NCI-H1105 (cell line): Measurements from ENCODE around the gene DDIT3.
A peak's percentile ranks its signal among the peaks of the same experiment; 100 is the strongest.

Source experiments
- DNase-seq: peaks from one replicate; lab custom pipeline; 2025; lab: John Stamatoyannopoulos, UW

Gene DDIT3

GRCh38 chr12:57547288-57548012 is 27.1 kb upstream of the DDIT3 start:
- DNase-seq: no peak

DNA sequence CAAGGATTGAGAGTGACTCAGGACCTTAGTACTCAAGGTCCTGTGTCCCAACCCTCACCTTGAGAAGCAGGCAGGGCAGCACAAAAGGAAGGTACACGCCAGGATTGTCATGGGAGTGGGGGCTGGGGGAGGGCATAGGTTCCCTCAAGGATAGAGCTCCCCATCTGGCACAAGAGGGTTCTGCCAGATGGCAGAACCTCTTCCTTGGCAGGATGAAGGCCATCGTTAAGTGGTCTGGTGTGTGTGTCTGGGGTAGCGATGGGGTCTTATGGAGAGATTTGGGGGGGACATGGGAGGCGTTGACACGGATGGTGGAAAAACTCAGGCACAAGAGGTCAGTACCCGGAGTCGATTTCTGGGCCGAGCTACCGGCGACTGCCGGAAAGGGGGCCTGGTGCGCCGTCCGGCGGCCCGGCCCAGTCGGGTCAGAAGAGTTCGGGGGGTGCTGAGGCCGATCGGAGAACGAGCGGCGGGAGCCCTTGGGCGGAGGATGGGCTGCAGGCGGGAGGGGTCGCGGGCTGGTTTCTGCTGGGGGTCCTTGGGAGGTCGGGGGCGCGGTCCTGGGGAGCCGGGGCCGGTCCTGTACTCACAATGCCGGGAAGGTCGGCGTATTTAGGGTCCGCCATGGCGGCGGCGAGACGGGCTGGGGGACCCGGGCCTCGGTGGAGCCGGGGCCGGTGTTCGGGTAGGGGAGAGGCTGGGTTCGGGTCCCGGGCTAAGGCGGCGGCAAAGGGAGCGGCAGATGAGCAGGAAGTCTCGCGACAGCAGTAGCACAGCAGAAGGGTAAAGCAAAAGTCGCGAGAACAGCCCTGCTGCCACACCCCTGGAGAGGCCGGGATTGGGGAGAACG is 26.3 kb upstream of the DDIT3 start, which contains the start of gene DCTN2:
TSS of gene DCTN2 (minus strand) at position 755 of the 850 bp plus-strand sequence. CDS start at position 626, 129 bp downstream.
- DNase-seq: peak; percentile 83

GRCh38 chr12:57545809-57546437 is 25.6 kb upstream of the DDIT3 start:
- DNase-seq: no peak

DNA sequence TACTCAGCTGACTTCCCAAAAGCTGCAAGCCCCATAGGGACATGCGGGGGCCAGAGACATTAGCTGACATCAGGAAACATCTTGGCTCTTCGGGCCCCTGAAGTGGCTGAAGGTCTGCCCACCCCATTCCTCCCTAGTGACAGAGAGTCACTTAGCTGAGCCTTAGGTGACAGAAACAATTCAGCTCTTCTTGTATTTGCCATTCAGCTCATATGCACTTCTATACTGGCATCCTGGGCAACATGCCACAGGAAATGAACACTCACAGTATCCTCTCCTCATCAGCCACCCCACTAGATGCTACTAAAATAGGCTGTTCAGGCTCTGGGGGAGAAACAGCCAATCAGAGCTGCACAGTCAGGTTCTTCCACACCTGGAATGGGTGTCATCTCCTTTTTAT is 23.3 kb upstream of the DDIT3 start:
- DNase-seq: no peak

DNA sequence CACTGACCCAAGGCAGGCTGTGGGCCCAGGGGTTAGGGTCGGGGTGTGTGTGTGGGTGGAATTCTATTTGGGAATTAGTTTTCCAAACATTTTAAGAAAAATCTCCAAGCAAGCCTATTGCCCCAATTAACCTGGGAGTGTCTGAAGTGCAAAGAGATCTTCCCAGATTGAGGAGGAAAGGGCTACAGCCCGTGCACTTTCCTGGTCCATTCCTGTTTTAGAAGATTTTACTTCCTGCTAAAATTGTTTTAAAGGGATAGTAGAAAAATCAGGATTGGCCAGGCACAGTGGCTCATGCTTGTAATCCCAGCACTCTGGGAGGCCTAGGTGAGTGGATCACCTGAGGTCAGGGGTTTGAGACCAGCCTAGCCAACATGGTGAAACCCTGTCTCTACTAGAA is 21.4 kb upstream of the DDIT3 start:
- DNase-seq: no peak

GRCh38 chr12:57541001-57541400 is 20.7 kb upstream of the DDIT3 start:
- no peak for DNase-seq

GRCh38 chr12:57539134-57539768 is 18.9 kb upstream of the DDIT3 start:
- no peak for DNase-seq

GRCh38 chr12:57536597-57536942 is 16.3 kb upstream of the DDIT3 start:
- no peak for DNase-seq

DNA sequence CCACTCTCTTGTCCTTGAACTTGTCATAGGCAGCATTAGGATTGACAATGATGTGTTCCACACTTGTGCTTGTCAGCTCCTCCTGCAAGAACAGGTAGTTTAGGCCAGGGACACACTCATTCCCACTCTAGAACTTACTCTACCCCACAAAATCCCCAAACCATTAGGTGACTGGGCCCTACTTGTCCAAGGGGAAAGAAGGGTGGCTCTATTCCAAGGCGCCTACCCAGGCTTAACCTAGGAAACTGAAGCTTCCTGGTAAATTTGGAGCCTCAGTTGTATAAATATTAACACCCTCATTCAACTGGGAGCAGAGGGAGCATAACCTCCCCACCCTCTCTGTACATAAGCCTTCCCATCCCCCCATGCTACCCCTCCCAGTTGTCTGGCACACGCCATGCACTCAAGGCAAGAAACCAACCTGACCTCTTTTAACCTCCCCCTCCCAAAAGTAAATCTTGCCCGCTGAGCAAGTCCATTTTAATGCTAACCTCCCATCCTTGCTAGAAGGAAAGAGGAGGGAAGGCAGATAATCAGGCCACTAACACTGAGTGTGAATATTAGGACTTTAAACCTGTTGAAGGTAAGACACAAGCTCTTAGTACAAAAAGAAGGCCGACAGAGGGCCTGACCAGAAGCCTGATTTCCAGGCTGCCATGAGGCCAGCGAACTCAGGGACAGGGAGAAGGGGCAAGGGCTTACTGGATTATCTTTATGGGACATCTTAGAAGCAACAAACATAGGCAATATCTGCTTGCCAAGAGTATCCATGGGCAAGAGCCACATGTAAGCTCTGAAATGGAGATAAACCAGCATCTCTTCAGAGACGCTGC is 15.7 kb upstream of the DDIT3 start:
- no peak for DNase-seq

DNA sequence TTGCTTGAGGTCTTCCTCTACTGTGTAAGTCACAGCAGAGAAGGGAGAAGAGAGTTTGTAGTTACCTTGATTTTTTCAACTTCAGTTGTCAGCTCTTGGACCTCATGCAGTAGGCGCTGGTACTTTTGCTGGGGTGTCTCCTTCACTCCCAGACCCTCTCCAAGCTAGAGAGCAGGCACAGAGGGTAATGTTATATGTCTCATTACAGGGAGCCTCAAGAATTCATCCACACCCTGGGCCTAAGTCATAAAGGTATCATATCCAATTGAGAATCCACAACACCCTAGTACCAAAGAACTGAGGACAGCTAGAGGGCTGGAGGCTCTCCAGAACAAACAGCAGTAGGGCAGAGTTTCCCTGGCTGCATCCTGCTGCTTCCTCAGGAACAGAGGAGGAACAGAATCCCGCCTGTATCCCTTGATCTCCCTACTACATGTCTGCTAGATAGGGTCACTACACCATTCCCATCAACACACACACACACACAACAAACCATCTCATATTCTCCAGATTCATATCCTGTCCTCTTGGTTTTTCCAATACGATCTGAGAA is 14.8 kb upstream of the DDIT3 start:
- no peak for DNase-seq

- DNase-seq: no peak
Observed at GRCh38 chr12:57534250-57534649, 13.9 kb upstream of the DDIT3 start.

DNA sequence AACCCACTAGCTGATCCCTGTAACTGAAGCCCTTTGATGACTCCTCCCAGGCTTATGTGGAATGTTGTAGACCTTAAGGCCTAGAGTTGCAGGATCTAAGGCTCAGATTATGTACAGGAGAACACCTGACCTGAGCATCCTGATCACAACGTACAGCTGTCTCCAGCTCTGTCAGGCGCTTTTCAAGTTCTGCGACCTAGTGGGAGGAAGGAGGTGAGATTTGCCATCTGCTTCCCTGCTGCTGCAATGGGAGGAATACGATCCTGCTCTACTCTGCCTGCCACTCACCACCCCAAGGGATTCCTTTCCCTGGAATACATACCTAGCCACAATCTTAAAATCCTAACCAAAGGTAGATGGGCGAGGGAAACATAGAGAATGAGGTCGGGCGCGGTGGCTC is 12.8 kb upstream of the DDIT3 start:
- no peak for DNase-seq

DNA sequence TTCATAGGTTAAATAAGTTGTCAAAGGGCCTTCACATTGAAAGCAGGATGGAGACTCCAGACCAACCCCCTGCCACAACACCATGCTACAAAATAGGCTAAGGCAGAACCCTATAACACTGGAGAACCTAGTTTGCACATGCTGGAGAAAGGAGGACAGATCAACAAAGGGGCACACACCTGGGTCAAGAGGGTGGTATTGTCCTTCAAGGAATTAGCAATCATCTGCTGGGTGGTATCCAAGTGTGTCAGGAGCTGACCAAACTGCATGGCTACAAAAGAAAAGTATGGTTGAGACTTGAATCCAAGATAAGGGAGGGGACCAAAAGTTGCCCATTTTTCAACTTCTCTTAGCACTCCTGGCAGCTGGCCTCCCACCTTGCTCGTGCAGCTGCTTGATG is 11.5 kb upstream of the DDIT3 start:
- DNase-seq: no peak

- no peak for DNase-seq
Observed at GRCh38 chr12:57530396-57531142, 10.3 kb upstream of the DDIT3 start.

DNA sequence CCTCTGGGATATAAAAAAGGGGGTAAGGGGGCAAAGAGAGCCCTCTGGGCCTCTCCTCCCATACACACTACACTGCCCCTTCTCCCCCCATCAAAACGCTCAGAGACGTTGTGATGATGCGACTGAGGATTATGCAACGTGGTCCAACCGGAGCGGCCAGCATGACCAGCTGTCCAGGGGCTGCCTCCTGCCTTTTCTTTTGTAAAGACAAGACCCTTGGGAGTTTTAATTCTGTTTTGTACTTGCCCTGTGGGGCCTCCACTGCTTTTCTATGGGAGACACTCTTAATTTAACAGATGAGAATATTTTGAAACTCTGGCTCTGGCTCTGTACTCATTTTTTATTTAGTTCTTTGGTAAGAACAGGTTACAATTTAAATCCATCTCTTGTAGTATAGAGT is 9.5 kb upstream of the DDIT3 start:
- DNase-seq: no peak

DNA sequence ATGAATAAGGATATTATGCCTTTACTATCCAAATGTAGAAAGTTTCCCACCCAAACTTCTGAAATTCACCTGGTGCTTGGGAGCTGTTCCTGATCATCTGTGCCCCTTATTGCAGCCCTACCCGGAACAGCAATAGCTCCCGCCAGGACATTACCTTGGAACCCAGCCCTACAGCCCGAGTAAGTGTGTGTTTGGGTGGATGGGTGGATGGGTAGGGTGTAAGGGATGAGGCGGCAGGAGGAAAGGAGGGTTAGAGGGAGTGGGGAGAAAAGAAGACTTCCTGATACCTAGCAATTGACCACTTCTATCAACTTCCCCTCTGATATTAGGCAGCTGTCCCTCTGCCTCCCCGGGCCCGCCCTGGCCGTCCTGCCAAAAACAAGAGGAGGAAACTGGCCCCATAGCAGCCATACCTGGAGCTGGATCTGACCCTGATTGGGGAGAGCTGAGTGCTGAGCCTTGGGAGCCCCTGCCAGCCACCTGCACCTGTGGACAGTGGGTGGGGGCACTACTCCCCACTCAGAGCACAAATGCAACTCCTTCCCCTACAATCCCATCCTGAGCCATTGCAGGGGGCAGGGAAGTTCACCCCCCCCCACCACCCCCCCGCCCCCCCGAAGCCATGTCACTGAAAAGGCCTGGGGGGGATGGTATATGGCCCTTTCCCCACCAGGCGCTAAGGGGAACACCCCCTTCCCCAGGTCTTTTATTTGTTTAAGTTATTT is 8.7 kb upstream of the DDIT3 start:
- DNase-seq: no peak

DNA sequence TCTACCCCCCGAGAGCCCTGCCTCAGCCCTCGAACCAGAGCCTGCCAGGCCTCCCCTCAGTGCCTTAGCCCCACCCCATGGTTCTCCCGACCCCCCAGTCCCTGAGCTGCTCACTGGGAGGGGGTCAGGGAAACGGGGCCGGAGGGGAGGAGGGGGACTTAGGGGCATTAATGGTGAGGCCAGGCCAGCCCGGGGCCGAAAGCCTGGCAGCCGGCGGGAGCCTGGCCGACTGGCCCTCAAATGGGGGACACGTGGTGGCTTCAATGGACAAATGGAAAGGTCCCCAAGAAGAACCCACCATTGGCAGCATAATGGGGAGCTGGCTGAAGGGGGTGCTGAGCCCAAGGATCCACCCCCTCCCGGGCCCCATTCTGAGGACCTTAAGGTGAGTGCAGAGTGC is 7.9 kb upstream of the DDIT3 start:
- DNase-seq: no peak

- DNase-seq: no peak
Observed at GRCh38 chr12:57527184-57527583, 6.9 kb upstream of the DDIT3 start.

DNA sequence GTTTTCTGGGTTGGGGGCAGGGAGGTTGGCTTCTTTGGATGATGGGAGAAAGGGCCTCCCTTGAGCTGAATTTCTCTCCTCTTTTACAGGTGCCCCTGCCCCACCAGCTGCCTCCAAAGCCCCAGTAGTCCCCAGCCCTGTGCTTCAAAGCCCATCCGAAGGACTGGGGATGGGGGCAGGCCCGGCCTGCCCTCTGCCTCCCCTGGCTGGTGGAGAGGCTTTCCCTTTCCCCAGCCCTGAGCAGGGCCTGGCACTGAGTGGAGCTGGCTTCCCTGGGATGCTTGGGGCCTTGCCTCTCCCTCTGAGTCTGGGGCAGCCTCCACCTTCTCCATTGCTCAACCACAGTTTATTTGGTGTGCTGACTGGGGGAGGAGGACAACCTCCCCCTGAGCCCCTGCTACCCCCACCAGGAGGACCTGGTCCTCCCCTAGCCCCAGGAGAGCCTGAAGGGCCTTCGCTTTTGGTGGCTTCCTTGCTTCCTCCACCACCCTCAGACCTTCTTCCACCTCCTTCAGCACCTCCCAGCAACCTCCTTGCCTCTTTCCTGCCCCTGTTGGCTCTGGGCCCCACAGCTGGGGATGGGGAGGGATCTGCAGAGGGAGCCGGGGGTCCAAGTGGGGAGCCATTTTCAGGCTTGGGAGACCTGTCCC is 6.3 kb upstream of the DDIT3 start:
- DNase-seq: no peak
